HEK293 (cell line): ENCODE results near the gene CIART.

ENCODE experiments used
- CTCF ChIA-PET: fragments of 350-600 bp; formaldehyde crosslinking; extraction: SDS; loops from one replicate; lab custom pipeline; 2021; ENCODE audit warnings: antibody characterized with exemption; lab: Yijun Ruan, JAX
- POLR2A ChIA-PET: fragments of 300-600 bp; formaldehyde crosslinking; extraction: SDS; loops from one replicate; lab custom pipeline; 2020; ENCODE audit warnings: antibody characterized with exemption, inconsistent platforms; lab: Yijun Ruan, JAX
- H3K27ac ChIP-seq: fragments of 200-500 bp; sonication (Bioruptor generic); 2 replicates; pipeline ENCODE4 v1.5.1; 2014; ENCODE audit warnings: low read depth, low read length, control low read depth, inconsistent platforms; ENCODE audit errors: extremely low read depth
- H3K36me3 ChIP-seq, 2 experiments: fragments of 200-500 bp in 1 of 2; sonication (Bioruptor generic) in 1 of 2; 1 replicate in 1 of 2; 2 replicates in 1 of 2; pipeline ENCODE4 v1.5.1; 2014 to 2017; ENCODE audit warnings: inconsistent platforms in 2 of 2, low read length in 2 of 2; ENCODE audit not compliant: control insufficient read depth in 2 of 2, insufficient read depth in 1 of 2
- H3K4me1 ChIP-seq: fragments of 200-500 bp; sonication (Bioruptor generic); 2 replicates; pipeline ENCODE4 v1.5.1; 2014; ENCODE audit warnings: mild to moderate bottlenecking, low read length, inconsistent platforms; ENCODE audit not compliant: control insufficient read depth, insufficient read depth
- H3K4me3 ChIP-seq: 2 replicates; pipeline ENCODE4 v1.5.1; 2011; ENCODE audit warnings: low read depth, mild to moderate bottlenecking, control low read depth, low read length, moderate library complexity
- H3K9me3 ChIP-seq: fragments of 200-500 bp; sonication (Bioruptor generic); 2 replicates; pipeline ENCODE4 v1.5.1; 2014; ENCODE audit warnings: low read depth, low read length, inconsistent platforms; ENCODE audit not compliant: control insufficient read depth, insufficient read depth
- HOXC10 ChIP-seq: sonication (generic); formaldehyde crosslinking; IDR thresholded peaks from 2 replicates; pipeline ENCODE4 v1.8.1; 2023; ENCODE audit warnings: mild to moderate bottlenecking, missing genetic modification reagents
- IKZF3 ChIP-seq: fragments of 450-650 bp; IDR thresholded peaks from 2 replicates; pipeline ENCODE4 v1.5.0; 2018; ENCODE audit warnings: missing biosample characterization, mild to moderate bottlenecking, missing genetic modification characterization, moderate library complexity
- KLF8 ChIP-seq: fragments of 450-650 bp; formaldehyde crosslinking; IDR thresholded peaks from 2 replicates; pipeline ENCODE4 v1.5.1; 2016; ENCODE audit warnings: missing biosample characterization, missing genetic modification characterization
- RBAK ChIP-seq: fragments of 450-650 bp; formaldehyde crosslinking; IDR thresholded peaks from 2 replicates; pipeline ENCODE4 v1.5.1; 2016; ENCODE audit warnings: missing biosample characterization, missing genetic modification characterization
- SCRT2 ChIP-seq: fragments of 450-650 bp; formaldehyde crosslinking; IDR thresholded peaks from 2 replicates; pipeline ENCODE4 v1.5.1; 2016; ENCODE audit warnings: missing biosample characterization, missing genetic modification characterization
- SP2 ChIP-seq: fragments of 450-650 bp; formaldehyde crosslinking; IDR thresholded peaks from 2 replicates; pipeline ENCODE4 v1.5.1; 2016; ENCODE audit warnings: missing biosample characterization, missing genetic modification characterization
- ZBTB49 ChIP-seq: fragments of 450-650 bp; formaldehyde crosslinking; IDR thresholded peaks from 2 replicates; pipeline ENCODE4 v1.5.1; 2016; ENCODE audit warnings: missing biosample characterization, missing genetic modification characterization, low read depth
- ZFP37 ChIP-seq: fragments of 450-650 bp; formaldehyde crosslinking; IDR thresholded peaks from 2 replicates; pipeline ENCODE4 v1.5.1; 2016; ENCODE audit warnings: missing biosample characterization, missing genetic modification characterization
- ZNF175 ChIP-seq: fragments of 450-650 bp; formaldehyde crosslinking; IDR thresholded peaks from 2 replicates; pipeline ENCODE4 v1.5.1; 2016; ENCODE audit warnings: missing biosample characterization, missing genetic modification characterization
- ZNF366 ChIP-seq: fragments of 450-650 bp; formaldehyde crosslinking; conservative IDR thresholded peaks from 2 replicates; pipeline ENCODE4 v1.5.1; 2016; ENCODE audit warnings: missing biosample characterization, missing genetic modification characterization
- ZNF398 ChIP-seq: fragments of 450-650 bp; formaldehyde crosslinking; IDR thresholded peaks from 2 replicates; pipeline ENCODE4 v1.5.1; 2017; ENCODE audit warnings: missing biosample characterization, missing genetic modification characterization
- ZNF488 ChIP-seq: fragments of 450-650 bp; formaldehyde crosslinking; IDR thresholded peaks from 2 replicates; pipeline ENCODE4 v1.5.1; 2016; ENCODE audit warnings: missing biosample characterization, missing genetic modification characterization
- ZNF510 ChIP-seq: fragments of 450-650 bp; formaldehyde crosslinking; IDR thresholded peaks from 2 replicates; pipeline ENCODE4 v1.5.1; 2018; ENCODE audit warnings: mild to moderate bottlenecking, missing genetic modification characterization, missing biosample characterization; ENCODE audit not compliant: insufficient replicate concordance
- ZNF513 ChIP-seq: fragments of 450-650 bp; IDR thresholded peaks from 2 replicates; pipeline ENCODE4 v1.5.1; 2018; ENCODE audit warnings: missing biosample characterization, missing genetic modification characterization
- ZNF596 ChIP-seq: fragments of 450-650 bp; IDR thresholded peaks from 2 replicates; pipeline ENCODE4 v1.5.0; 2018; ENCODE audit warnings: missing biosample characterization, mild to moderate bottlenecking, missing genetic modification characterization, moderate library complexity
- ZSCAN16 ChIP-seq: fragments of 450-650 bp; formaldehyde crosslinking; IDR thresholded peaks from 2 replicates; pipeline ENCODE4 v1.5.1; 2016; ENCODE audit warnings: missing biosample characterization, missing genetic modification characterization

CIART gene

GRCh38 chr1:150268705-150269403 lies 13.5 kb upstream of the CIART start, which contains the start of gene APH1A (continued):
- TF ChIP-seq ZNF488 (tag by site-specific recombination) (no peak), SCRT2 (tag by site-specific recombination) (no peak), KLF8 (tag by site-specific recombination) (peak; percentile 94), ZNF175 (tag by site-specific recombination) (no peak), ZNF510 (no peak), ZNF398 (tag by site-specific recombination) (peak; percentile 85), IKZF3 (tag by site-specific recombination) (peak; percentile 31; the same call in 1 of the 2 replicates), HOXC10 (CRISPR knock-in tag) (no peak), ZFP37 (tag by site-specific recombination) (0 out of 2 replicates have a peak, but pooled peaks have one; percentile 54)
- TF ChIP-seq, all 188 proteins: peak for 63

GRCh38 chr1:150269451-150269850 lies 12.9 kb upstream of the CIART start:
- H3K4me3 ChIP-seq, result no peak overlapping the region; the same call in 1 of the 2 replicates
- POLR2A ChIA-PET, result interaction anchor here (0.6 to 1.2 kb wide), 7 partner anchors 9 to 1057 kb away, joined by 3 to 8 read pairs (median 4); partner anchors contain the start of genes CA14 and MCL1
- H3K36me3 ChIP-seq, result peaks cover 4 to 31% of the 10 kb centered on the region in 2 experiments; a peak in 2 of 3 replicates
- H3K27ac ChIP-seq, result no peak overlapping the region
- H3K4me1 ChIP-seq, result 0 out of 2 replicates have a peak, but pooled peaks cover 7% of the 10 kb centered on the region
- no peaks in the 10 kb centered on the region for H3K9me3 ChIP-seq
- no peak for TF ChIP-seq SP2
- peak; percentile 27; the same call in 1 of the 2 replicates for TF ChIP-seq ZNF596
- TF ChIP-seq ZSCAN16, result 0 out of 2 replicates have a peak, but pooled peaks have one; percentile 7
- CTCF ChIA-PET, result interaction anchor here (1.1 to 4.8 kb wide), 3 partner anchors 9 to 14 kb away, joined by 6 to 33 read pairs (median 13); no protein-coding TSS in a partner anchor

GRCh38 chr1:150271291-150271959 lies 10.9 kb upstream of the CIART start:
- TF ChIP-seq IKZF3 (tag by site-specific recombination) (no peak), SCRT2 (tag by site-specific recombination) (peak; percentile 62), RBAK (tag by site-specific recombination) (no peak), ZBTB49 (tag by site-specific recombination) (no peak), ZNF366 (tag by site-specific recombination) (peak; percentile 46), KLF8 (tag by site-specific recombination) (no peak), ZNF513 (tag by site-specific recombination) (no peak), ZNF175 (tag by site-specific recombination) (no peak)
- Histone ChIP-seq H3K4me1 (0 out of 2 replicates have a peak, but pooled peaks cover 7% of the 10 kb centered on the region), H3K36me3 (peaks cover 4 to 13% of the 10 kb centered on the region in 2 experiments; a peak in 2 of 3 replicates), H3K4me3 (no peak overlapping the region), H3K27ac (no peak overlapping the region), H3K9me3 (no peaks in the 10 kb centered on the region)
- CTCF ChIA-PET, result interaction anchor here (0.7 to 4.8 kb wide), 7 partner anchors 9 to 1536 kb away, joined by 3 to 33 read pairs (median 6); no protein-coding TSS in a partner anchor
- POLR2A ChIA-PET, result interaction anchor here (1.1 to 1.4 kb wide), 2 partner anchors 9 to 15 kb away, joined by 4 to 6 read pairs; partner anchors contain the start of gene CA14
